Loucy (cell line): Measurements from ENCODE around the gene GRID2IP.

ENCODE experiments used
- H2AFZ ChIP-seq: fragments of 200-600 bp; sonication (generic); 2 replicates; pipeline ENCODE4 v1.6.0; 2016; ENCODE audit warnings: antibody characterized with exemption, mild to moderate bottlenecking, low read length, moderate library complexity
- H3F3A ChIP-seq: fragments of 200-600 bp; 2 replicates; pipeline ENCODE4 v1.6.0; 2016; ENCODE audit warnings: antibody characterized with exemption, low read depth, mild to moderate bottlenecking
- H3K27me3 ChIP-seq: fragments of 200-600 bp; sonication (generic); 2 replicates; pipeline ENCODE4 v1.6.1; 2014; ENCODE audit warnings: low read length, mild to moderate bottlenecking; ENCODE audit not compliant: insufficient read depth, poor library complexity, severe bottlenecking
- H3K36me3 ChIP-seq: fragments of 200-600 bp; sonication (generic); 2 replicates; pipeline ENCODE4 v1.6.1; 2016; ENCODE audit warnings: low read length; ENCODE audit not compliant: insufficient read depth
- H3K4me1 ChIP-seq: fragments of 200-600 bp; sonication (generic); 2 replicates; pipeline ENCODE4 v1.5.1; 2014; ENCODE audit warnings: low read length, mild to moderate bottlenecking; ENCODE audit not compliant: insufficient read depth, poor library complexity, severe bottlenecking
- H3K4me2 ChIP-seq: fragments of 200-600 bp; sonication (generic); 2 replicates; pipeline ENCODE4 v1.6.0; 2014; ENCODE audit warnings: antibody characterized with exemption, low read length, low read depth, mild to moderate bottlenecking; ENCODE audit not compliant: poor library complexity, severe bottlenecking
- H3K4me3 ChIP-seq: fragments of 200-600 bp; sonication (generic); 2 replicates; pipeline ENCODE4 v1.5.1; 2014; ENCODE audit warnings: low read length, mild to moderate bottlenecking, mixed read lengths; ENCODE audit not compliant: poor library complexity, severe bottlenecking
- H3K79me2 ChIP-seq: fragments of 200-600 bp; sonication (generic); 2 replicates; pipeline ENCODE4 v1.6.1; 2014; ENCODE audit warnings: low read length; ENCODE audit not compliant: insufficient read depth
- H3K9ac ChIP-seq: fragments of 200-600 bp; sonication (generic); 2 replicates; pipeline ENCODE4 v1.6.0; 2014; ENCODE audit warnings: mild to moderate bottlenecking, low read depth, low read length, moderate library complexity; ENCODE audit not compliant: poor library complexity, severe bottlenecking
- H3K9me2 ChIP-seq: fragments of 200-600 bp; sonication (generic); replicated peaks from 2 replicates; pipeline ENCODE4 v1.6.1; 2016; ENCODE audit warnings: low read depth, low read length, mixed read lengths
- H3K9me3 ChIP-seq: fragments of 200-600 bp; sonication (generic); 2 replicates; pipeline ENCODE4 v1.6.1; 2014; ENCODE audit warnings: mild to moderate bottlenecking, antibody characterized with exemption, low read length, low read depth; ENCODE audit not compliant: insufficient read depth
- H4K20me1 ChIP-seq: fragments of 200-600 bp; sonication (generic); 2 replicates; pipeline ENCODE4 v1.6.0; 2014; ENCODE audit warnings: antibody characterized with exemption, low read length, mild to moderate bottlenecking; ENCODE audit not compliant: insufficient read depth, poor library complexity, severe bottlenecking
- CTCF ChIP-seq: fragments of 200-600 bp; sonication (generic); conservative IDR thresholded peaks from 2 replicates; pipeline ENCODE4 v1.5.1; 2014; ENCODE audit warnings: mild to moderate bottlenecking, antibody characterized with exemption, low read length
- EZH2phosphoT487 ChIP-seq: fragments of 200-600 bp; IDR thresholded peaks from 2 replicates; pipeline ENCODE4 v1.6.1; 2018; ENCODE audit warnings: antibody characterized with exemption, mild to moderate bottlenecking, moderate library complexity, borderline replicate concordance

GRID2IP gene

GRCh38 chr7:6562106-6562505 is 10.8 kb upstream of the GRID2IP start:
- Histone ChIP-seq H3K9me3 (no peaks in the 10 kb centered on the region), H3K4me3 (no peak overlapping the region), H3K36me3 (no peaks in the 10 kb centered on the region), H2AFZ (no peak overlapping the region), H3F3A (no peaks in the 10 kb centered on the region), H3K79me2 (no peaks in the 10 kb centered on the region), H3K9me2 (no peaks in the 10 kb centered on the region), H3K9ac (no peak overlapping the region), H4K20me1 (no peaks in the 10 kb centered on the region), H3K27me3 (no peaks in the 10 kb centered on the region), H3K4me2 (no peak overlapping the region), H3K4me1 (no peaks in the 10 kb centered on the region)
- TF ChIP-seq CTCF (no peak), EZH2phosphoT487 (no peak)

GRCh38 chr7:6559896-6560295 is 8.6 kb upstream of the GRID2IP start:
- no peak overlapping the region for H3K4me2 ChIP-seq
- no peak overlapping the region for H3K9ac ChIP-seq

DNA sequence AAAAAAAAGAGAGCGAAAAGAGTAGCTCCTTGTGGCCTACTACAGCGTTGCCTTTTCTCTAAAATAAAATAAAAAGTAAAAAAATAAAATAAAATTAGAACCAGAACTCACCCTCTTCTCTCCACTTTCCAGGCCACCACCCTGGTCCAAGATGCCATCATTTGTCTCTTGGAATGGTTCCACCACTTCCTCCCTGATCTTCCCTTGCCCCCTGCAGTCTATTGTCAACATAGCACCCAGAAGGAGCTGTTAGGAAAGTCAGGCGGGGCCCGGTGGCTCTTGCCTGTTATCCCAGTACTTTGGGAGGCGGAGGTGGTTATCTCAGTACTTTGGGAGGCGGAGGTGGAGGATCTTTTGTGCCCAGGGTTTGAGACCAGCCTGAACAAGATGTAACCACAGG is 7.6 kb upstream of the GRID2IP start:
- Histone ChIP-seq H3K9ac (no peak overlapping the region), H3K4me1 (no peaks in the 10 kb centered on the region), H3K9me2 (no peaks in the 10 kb centered on the region), H3F3A (no peaks in the 10 kb centered on the region), H3K36me3 (no peaks in the 10 kb centered on the region), H3K4me3 (no peak overlapping the region), H3K9me3 (no peaks in the 10 kb centered on the region), H2AFZ (peak overlapping the region; percentile 91), H4K20me1 (no peaks in the 10 kb centered on the region), H3K4me2 (no peak overlapping the region), H3K27me3 (no peaks in the 10 kb centered on the region), H3K79me2 (no peaks in the 10 kb centered on the region)
- peak; percentile 50 for TF ChIP-seq CTCF
- no peak for TF ChIP-seq EZH2phosphoT487

More at GRCh38 chr7:6559896-6560295, 8.6 kb upstream of the GRID2IP start:
- TF ChIP-seq CTCF (no peak), EZH2phosphoT487 (no peak)
- H3K79me2 ChIP-seq, result no peaks in the 10 kb centered on the region
- no peaks in the 10 kb centered on the region for H3F3A ChIP-seq
- H3K4me1 ChIP-seq, result no peaks in the 10 kb centered on the region
- no peak overlapping the region for H3K4me3 ChIP-seq
- H3K27me3 ChIP-seq, result no peaks in the 10 kb centered on the region
- H4K20me1 ChIP-seq, result no peaks in the 10 kb centered on the region
- H3K36me3 ChIP-seq, result no peaks in the 10 kb centered on the region
- H3K9me3 ChIP-seq, result no peaks in the 10 kb centered on the region
- no peaks in the 10 kb centered on the region for H3K9me2 ChIP-seq
- H2AFZ ChIP-seq, result no peak overlapping the region
